Measurements from ENCODE around the gene FAM13A. TPM values are rescaled to one million over a fixed set of nuclear protein-coding genes. Genes with fewer than 3 reads are reported as not detected.

The FAM13A gene
- polyA plus RNA-seq, 1 of the 3 experiments (the other 2 are of a cell fraction): 0.67 TPM

DNA sequence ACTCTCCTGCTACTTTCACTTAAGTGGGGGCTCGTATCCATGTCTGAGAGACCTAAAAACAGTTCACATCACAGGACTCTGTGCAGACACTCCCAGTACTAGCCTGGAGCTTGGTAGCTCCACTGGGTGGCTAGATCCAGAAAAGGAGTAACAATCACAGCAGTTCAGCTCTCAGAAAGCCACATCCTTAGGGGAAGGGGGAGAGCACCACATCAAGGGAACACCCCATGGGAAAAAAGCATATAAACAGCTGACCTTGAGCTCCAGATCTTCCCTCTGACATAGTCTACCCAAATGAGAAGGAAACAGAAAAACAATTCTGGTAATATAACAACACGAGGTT is 175.8 kb downstream of the FAM13A start:
- DNase-seq: no peak
- H3K9me3 ChIP-seq: no peaks in the 10 kb centered on the region
- POLR2A ChIA-PET: no interaction called here
- CTCF ChIA-PET: interaction anchor here (0.7 kb wide), 1 partner anchor 10 kb away, joined by 4 read pairs; no protein-coding TSS in a partner anchor
- H3F3A ChIP-seq (replicated peaks; ENCODE audit: insufficient read depth): no peaks in the 10 kb centered on the region
- H3K4me1 ChIP-seq (ENCODE audit: control insufficient read depth in 1 of 2, insufficient read depth in 2 of 2, low read depth in 1 of 2, low read length in 1 of 2): peaks cover 0 to 3% of the 10 kb centered on the region in 2 experiments; a peak in 1 of 4 replicates
- no peaks in the 10 kb centered on the region for H3K9me2 ChIP-seq
- H3K4me3 ChIP-seq (ENCODE audit: low read depth in 2 of 2, low read length in 1 of 2): no peak overlapping the region
- H3K79me2 ChIP-seq (ENCODE audit: insufficient read depth): no peaks in the 10 kb centered on the region
- TF ChIP-seq TCF12 (IDR thresholded peaks at IDR 0.05) (no peak), FOXJ3 (CRISPR knock-in tag; IDR thresholded peaks at IDR 0.05) (no peak), NFIC (IDR thresholded peaks at IDR 0.05; ENCODE audit: borderline replicate concordance) (no peak), FOXM1 (IDR thresholded peaks at IDR 0.05; ENCODE audit: low read depth) (no peak), YY1 (IDR thresholded peaks at IDR 0.05; ENCODE audit: low read depth) (no peak), GATA2 (CRISPR knock-in tag; IDR thresholded peaks at IDR 0.05) (no peak), POLR2AphosphoS5 (IDR thresholded peaks at IDR 0.05; ENCODE audit: low read depth, low read length) (no peak)
- TF ChIP-seq, protein P1, sequence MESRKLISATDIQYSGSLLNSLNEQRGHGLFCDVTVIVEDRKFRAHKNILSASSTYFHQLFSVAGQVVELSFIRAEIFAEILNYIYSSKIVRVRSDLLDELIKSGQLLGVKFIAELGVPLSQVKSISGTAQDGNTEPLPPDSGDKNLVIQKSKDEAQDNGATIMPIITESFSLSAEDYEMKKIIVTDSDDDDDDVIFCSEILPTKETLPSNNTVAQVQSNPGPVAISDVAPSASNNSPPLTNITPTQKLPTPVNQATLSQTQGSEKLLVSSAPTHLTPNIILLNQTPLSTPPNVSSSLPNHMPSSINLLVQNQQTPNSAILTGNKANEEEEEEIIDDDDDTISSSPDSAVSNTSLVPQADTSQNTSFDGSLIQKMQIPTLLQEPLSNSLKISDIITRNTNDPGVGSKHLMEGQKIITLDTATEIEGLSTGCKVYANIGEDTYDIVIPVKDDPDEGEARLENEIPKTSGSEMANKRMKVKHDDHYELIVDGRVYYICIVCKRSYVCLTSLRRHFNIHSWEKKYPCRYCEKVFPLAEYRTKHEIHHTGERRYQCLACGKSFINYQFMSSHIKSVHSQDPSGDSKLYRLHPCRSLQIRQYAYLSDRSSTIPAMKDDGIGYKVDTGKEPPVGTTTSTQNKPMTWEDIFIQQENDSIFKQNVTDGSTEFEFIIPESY (IDR thresholded peaks at IDR 0.05; ENCODE audit: borderline replicate concordance, low read depth): no peak
- H3K27me3 ChIP-seq (ENCODE audit: insufficient read depth): no peaks in the 10 kb centered on the region
- H3K9ac ChIP-seq: no peak overlapping the region
- no peak overlapping the region for H3K4me2 ChIP-seq
- no peak overlapping the region for H3K27ac ChIP-seq (ENCODE audit: low read depth in 2 of 2, low read length in 1 of 2)
- 52% methylated on average over 2 of the region's 2 CpGs for WGBS (ENCODE audit: low lambda C conversion rate)
- no peaks in the 10 kb centered on the region for H4K20me1 ChIP-seq (ENCODE audit: insufficient read depth)
- no peak overlapping the region for H2AFZ ChIP-seq (ENCODE audit: low read depth)
- H3K36me3 ChIP-seq (replicated peaks in 1 of 2; ENCODE audit: control insufficient read depth in 1 of 2, insufficient read depth in 2 of 2, low read length in 1 of 2): no peaks in the 10 kb centered on the region

DNA sequence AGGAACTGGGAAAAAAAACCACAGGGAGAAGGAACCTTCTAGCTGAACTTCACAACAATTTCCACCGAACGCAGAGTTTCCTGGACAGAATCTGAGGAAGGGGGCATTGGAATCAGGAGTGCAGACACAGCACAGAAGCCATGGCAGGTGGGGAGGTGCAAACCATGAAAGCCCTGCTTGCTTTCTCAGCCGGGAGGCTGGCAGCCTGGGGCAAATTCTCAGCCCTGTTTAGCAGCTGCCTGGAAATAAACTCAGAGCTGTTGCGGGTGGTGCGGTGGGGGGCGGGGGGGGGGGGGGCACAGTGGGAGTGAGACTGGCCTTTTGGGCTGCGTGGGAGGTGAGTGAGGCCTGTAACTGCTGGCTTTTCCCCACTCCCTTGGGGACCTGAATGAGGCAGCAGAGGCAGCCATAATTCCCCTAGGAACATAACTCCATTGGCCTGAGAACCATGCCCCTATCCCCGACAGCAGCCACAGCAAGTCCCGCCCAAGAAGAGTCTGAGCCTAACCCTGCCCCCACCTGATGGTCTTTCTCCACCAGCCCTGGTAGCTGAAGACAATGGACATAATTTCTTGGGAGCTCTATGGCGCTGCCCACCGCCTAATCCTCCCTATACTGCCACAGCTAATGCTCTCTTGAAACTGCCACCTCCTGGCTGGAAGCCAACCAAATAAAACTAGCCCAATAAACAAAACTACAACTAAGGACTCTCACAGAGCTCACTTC is 176.3 kb downstream of the FAM13A start:
- Histone ChIP-seq H3K4me2 (no peak overlapping the region), H3K27me3 (ENCODE audit: insufficient read depth) (no peaks in the 10 kb centered on the region), H3K36me3 (replicated peaks in 1 of 2; ENCODE audit: control insufficient read depth in 1 of 2, insufficient read depth in 2 of 2, low read length in 1 of 2) (no peaks in the 10 kb centered on the region), H3K9me3 (no peaks in the 10 kb centered on the region), H3K79me2 (ENCODE audit: insufficient read depth) (no peaks in the 10 kb centered on the region), H3F3A (replicated peaks; ENCODE audit: insufficient read depth) (no peaks in the 10 kb centered on the region), H2AFZ (ENCODE audit: low read depth) (no peak overlapping the region), H3K4me3 (ENCODE audit: low read depth in 2 of 2, low read length in 1 of 2) (no peak overlapping the region), H3K9me2 (no peaks in the 10 kb centered on the region), H3K4me1 (ENCODE audit: control insufficient read depth in 1 of 2, insufficient read depth in 2 of 2, low read depth in 1 of 2, low read length in 1 of 2) (peaks cover 0 to 3% of the 10 kb centered on the region in 2 experiments; a peak in 1 of 4 replicates), H3K27ac (ENCODE audit: low read depth in 2 of 2, low read length in 1 of 2) (no peak overlapping the region), H3K9ac (no peak overlapping the region), H4K20me1 (ENCODE audit: insufficient read depth) (no peaks in the 10 kb centered on the region)
- 96% methylated on average over 4 of the region's 11 CpGs for WGBS (ENCODE audit: low lambda C conversion rate)
- no peak for DNase-seq
- TF ChIP-seq RCOR1 (IDR thresholded peaks at IDR 0.05; ENCODE audit: low read length) (no peak), EZH2phosphoT487 (IDR thresholded peaks at IDR 0.05; ENCODE audit: borderline replicate concordance, low read depth) (no peak), TCF12 (IDR thresholded peaks at IDR 0.05) (no peak), POLR2AphosphoS5 (IDR thresholded peaks at IDR 0.05; ENCODE audit: low read depth, low read length) (no peak), RXRA (IDR thresholded peaks at IDR 0.05; ENCODE audit: borderline replicate concordance, low read depth) (no peak), NRF1 (IDR thresholded peaks at IDR 0.05; ENCODE audit: low read depth, low read length) (no peak), CHD2 (IDR thresholded peaks at IDR 0.05; ENCODE audit: low read length, partially characterized antibody) (no peak)
- TF ChIP-seq, protein P2, sequence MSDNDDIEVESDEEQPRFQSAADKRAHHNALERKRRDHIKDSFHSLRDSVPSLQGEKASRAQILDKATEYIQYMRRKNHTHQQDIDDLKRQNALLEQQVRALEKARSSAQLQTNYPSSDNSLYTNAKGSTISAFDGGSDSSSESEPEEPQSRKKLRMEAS (IDR thresholded peaks at IDR 0.05; ENCODE audit: low read depth): no peak
- ChIA-PET POLR2A (no interaction called here), CTCF (interaction anchor here (0.7 kb wide), 1 partner anchor 10 kb away, joined by 4 read pairs; no protein-coding TSS in a partner anchor)
